Thyroid gland (tissue), 4 donors: ENCODE results near the gene IER3. TPM values are rescaled to one million over a fixed set of nuclear protein-coding genes. Genes with fewer than 3 reads are reported as not detected.

ENCODE experiments used
- DNase-seq, 2 donors: peaks; one replicate each; pipeline ENCODE4 v3.0.0-alpha.2; 2019
- H3K27ac ChIP-seq, 3 donors: fragments of 200-600 bp; sonication (generic); 1 replicate in 2 of 3; 2 replicates in 1 of 3; pipeline ENCODE4 v1.5.1; 2016 to 2019; ENCODE audit warnings: mild to moderate bottlenecking in 1 of 3, moderate library complexity in 1 of 3
- H3K27me3 ChIP-seq: fragments of 200-600 bp; sonication (generic); one replicate; pipeline ENCODE4 v1.5.1; 2019
- H3K36me3 ChIP-seq, 2 donors: fragments of 200-600 bp; sonication (generic); one replicate each; pipeline ENCODE4 v1.5.1; 2016 to 2019
- H3K4me1 ChIP-seq, 2 donors: fragments of 200-600 bp; sonication (generic); one replicate each; pipeline ENCODE4 v1.5.1; 2017 to 2019
- H3K4me3 ChIP-seq, 3 donors: fragments of 200-600 bp; sonication (generic); replicated peaks in 1 of 3; 1 replicate in 2 of 3; 2 replicates in 1 of 3; pipeline ENCODE4 v1.5.1; 2016; ENCODE audit warnings: mild to moderate bottlenecking in 1 of 3
- H3K9me3 ChIP-seq: fragments of 200-600 bp; sonication (generic); one replicate; pipeline ENCODE4 v1.5.1; 2017
- POLR2A ChIP-seq, 2 donors: fragments of 450-650 bp; IDR thresholded peaks; one replicate each; pipeline ENCODE4 v1.6.1; 2017; ENCODE audit warnings: antibody characterized with exemption in 2 of 2, mild to moderate bottlenecking in 2 of 2, moderate library complexity in 1 of 2
- WGBS, 2 donors: methylation state at CpG; one replicate each; pipeline ENCODE4 v1.1.5; 2017; 5-methylcytosine and 5-hydroxymethylcytosine counted together
- intact Hi-C: fragments of 100-400 bp; cut with DNase I; formaldehyde crosslinking; loops from one replicate; pipeline ENCODE4 v1.15.1; 2023
- total RNA-seq, 4 donors: library from RNA; depleted of rRNA; stranded (reverse); fragments of >200 nt; gene quantifications; one replicate each; pipeline ENCODE4 v1.2.3, GENCODE V29; 2016
- TF ChIP-seq, protein P1 (sequence below), 6 experiments: fragments of 200-600 bp in 3 of 6; fragments of 450-650 bp in 3 of 6; sonication (generic) in 3 of 6; IDR thresholded peaks; one replicate each; pipeline ENCODE4 v1.5.1; 2016 to 2019; ENCODE audit warnings: antibody characterized with exemption in 6 of 6, mild to moderate bottlenecking in 2 of 6, inconsistent platforms in 1 of 6, moderate library complexity in 1 of 6

IER3 gene
- total RNA-seq, 4 donors from 2014 or later = 9.3 to 19.1 (median 13.6) TPM

- peak overlapping the region; percentile 88 to 90 (median 90) for H3K27ac ChIP-seq
- 62 to 66% methylated on average over 8 of the region's 8 CpGs for WGBS, 2 donors
- no peak overlapping the region for H3K4me3 ChIP-seq
- peak; percentile 65 to 72 for DNase-seq
- intact Hi-C loops = no loop called here
- no peaks in the 10 kb centered on the region for H3K9me3 ChIP-seq
- H3K4me1 ChIP-seq = peaks cover 35 to 78% of the 10 kb centered on the region in 2 donors
- TF ChIP-seq, protein P1, sequence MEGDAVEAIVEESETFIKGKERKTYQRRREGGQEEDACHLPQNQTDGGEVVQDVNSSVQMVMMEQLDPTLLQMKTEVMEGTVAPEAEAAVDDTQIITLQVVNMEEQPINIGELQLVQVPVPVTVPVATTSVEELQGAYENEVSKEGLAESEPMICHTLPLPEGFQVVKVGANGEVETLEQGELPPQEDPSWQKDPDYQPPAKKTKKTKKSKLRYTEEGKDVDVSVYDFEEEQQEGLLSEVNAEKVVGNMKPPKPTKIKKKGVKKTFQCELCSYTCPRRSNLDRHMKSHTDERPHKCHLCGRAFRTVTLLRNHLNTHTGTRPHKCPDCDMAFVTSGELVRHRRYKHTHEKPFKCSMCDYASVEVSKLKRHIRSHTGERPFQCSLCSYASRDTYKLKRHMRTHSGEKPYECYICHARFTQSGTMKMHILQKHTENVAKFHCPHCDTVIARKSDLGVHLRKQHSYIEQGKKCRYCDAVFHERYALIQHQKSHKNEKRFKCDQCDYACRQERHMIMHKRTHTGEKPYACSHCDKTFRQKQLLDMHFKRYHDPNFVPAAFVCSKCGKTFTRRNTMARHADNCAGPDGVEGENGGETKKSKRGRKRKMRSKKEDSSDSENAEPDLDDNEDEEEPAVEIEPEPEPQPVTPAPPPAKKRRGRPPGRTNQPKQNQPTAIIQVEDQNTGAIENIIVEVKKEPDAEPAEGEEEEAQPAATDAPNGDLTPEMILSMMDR (IDR thresholded peaks at IDR 0.05) = peak in 4 of 6 experiments; percentile 32 to 57 (median 38)
- TF ChIP-seq POLR2A (IDR thresholded peaks at IDR 0.05) = peak in 1 of 2 donors; percentile 33
- H3K27me3 ChIP-seq = no peaks in the 10 kb centered on the region
- H3K36me3 ChIP-seq = no peaks in the 10 kb centered on the region
Observed at GRCh38 chr6:30763618-30764489, 19.5 kb upstream of the IER3 start.

DNA sequence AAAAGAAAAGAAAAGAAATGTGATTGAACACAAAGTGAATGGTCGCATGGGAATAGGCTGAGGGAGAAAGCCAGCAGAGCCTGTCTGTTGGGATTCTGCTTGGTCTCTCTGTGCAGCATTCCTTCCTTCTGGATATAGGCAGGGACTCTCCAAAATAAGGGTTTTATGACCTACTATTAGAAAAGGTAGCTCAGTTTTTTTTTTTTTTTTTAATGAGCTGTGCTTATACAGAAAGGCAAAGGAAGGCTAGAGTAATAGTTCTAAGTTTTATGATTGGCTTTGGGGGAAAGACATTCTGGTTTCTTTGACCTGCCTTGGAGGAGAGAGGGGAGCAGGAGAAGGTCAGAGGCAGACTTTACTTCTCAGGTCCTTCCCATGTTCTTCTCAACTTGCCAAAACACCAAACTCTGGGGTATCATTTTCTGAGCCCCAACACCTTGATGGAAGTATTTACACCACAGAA, 18.8 kb upstream of the IER3 start:
- Histone ChIP-seq H3K27ac (peak overlapping the region; percentile 88 to 90 (median 90)), H3K36me3 (no peaks in the 10 kb centered on the region), H3K4me1 (peaks cover 35 to 81% of the 10 kb centered on the region in 2 donors), H3K9me3 (no peaks in the 10 kb centered on the region), H3K27me3 (no peaks in the 10 kb centered on the region), H3K4me3 (no peak overlapping the region)
- intact Hi-C loops = no loop called here
- DNase-seq = no peak
- TF ChIP-seq POLR2A (IDR thresholded peaks at IDR 0.05) = no peak
- TF ChIP-seq, protein P1 (IDR thresholded peaks at IDR 0.05) = no peak
- 95 to 98% methylated on average over 1 of the region's 1 CpG for WGBS, 2 donors

- Histone ChIP-seq H3K4me1 (peaks cover 34 to 71% of the 10 kb centered on the region in 2 donors), H3K9me3 (no peaks in the 10 kb centered on the region), H3K36me3 (no peaks in the 10 kb centered on the region), H3K27me3 (no peaks in the 10 kb centered on the region), H3K27ac (no peak overlapping the region), H3K4me3 (no peak overlapping the region)
- no peak for TF ChIP-seq POLR2A (IDR thresholded peaks at IDR 0.05)
- TF ChIP-seq, protein P1 (IDR thresholded peaks at IDR 0.05) = no peak
- WGBS, 2 donors = 90 to 93% methylated on average over 4 of the region's 4 CpGs
- DNase-seq = no peak
- intact Hi-C loops = no loop called here
Observed at GRCh38 chr6:30761791-30762429, 17.6 kb upstream of the IER3 start.

DNA sequence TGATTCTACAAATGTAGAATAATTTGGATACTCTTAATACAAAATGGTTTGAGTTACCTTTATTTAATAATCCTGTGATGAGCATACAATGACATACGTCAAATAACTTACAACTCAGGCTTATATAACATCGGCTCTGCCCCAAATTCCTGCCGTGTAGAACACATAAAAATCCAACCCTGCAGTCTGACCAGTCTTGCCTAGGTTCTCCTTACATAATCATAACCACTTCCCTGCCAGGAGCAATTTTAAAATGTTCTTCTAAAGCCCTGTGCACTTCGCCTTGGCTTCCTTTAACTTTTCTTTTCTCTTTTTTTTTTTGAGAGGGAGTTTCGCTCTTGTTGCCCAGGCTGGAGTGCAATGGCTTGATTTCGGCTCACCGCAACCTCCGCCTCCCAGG, 16.2 kb upstream of the IER3 start:
- no peaks in the 10 kb centered on the region for H3K27me3 ChIP-seq
- intact Hi-C loops = no loop called here
- peaks cover 26 to 58% of the 10 kb centered on the region in 2 donors for H3K4me1 ChIP-seq

More for the DNA sequence above, 16.2 kb upstream of the IER3 start:
- Histone ChIP-seq H3K27ac (no peak overlapping the region), H3K4me3 (no peak overlapping the region), H3K36me3 (no peaks in the 10 kb centered on the region), H3K9me3 (no peaks in the 10 kb centered on the region)
- WGBS, 2 donors = 84 to 85% methylated on average over 8 of the region's 8 CpGs
- DNase-seq = no peak
- TF ChIP-seq POLR2A (IDR thresholded peaks at IDR 0.05) = no peak
- TF ChIP-seq, protein P1 (IDR thresholded peaks at IDR 0.05) = no peak
